ENCODE results near the gene DUSP11.

GRCh38 chr2:73811878-73812277 lies 32.0 kb upstream of the DUSP11 start:
- TF ChIP-seq CTCF (IDR thresholded peaks at IDR 0.05) (no peak), POLR2A (IDR thresholded peaks at IDR 0.05) (no peak)
